EL (cell line): ENCODE measurements around the gene ISLR2.
"Not testable (repeated sequence)": the region's sequence is repeated elsewhere in the genome, so short reads cannot be mapped to it uniquely, and the experiment has no call there.

ENCODE experiments used
- DNase-seq: peaks from one replicate; pipeline ENCODE4 v3.0.0-alpha.2; 2016

The ISLR2 gene

DNA sequence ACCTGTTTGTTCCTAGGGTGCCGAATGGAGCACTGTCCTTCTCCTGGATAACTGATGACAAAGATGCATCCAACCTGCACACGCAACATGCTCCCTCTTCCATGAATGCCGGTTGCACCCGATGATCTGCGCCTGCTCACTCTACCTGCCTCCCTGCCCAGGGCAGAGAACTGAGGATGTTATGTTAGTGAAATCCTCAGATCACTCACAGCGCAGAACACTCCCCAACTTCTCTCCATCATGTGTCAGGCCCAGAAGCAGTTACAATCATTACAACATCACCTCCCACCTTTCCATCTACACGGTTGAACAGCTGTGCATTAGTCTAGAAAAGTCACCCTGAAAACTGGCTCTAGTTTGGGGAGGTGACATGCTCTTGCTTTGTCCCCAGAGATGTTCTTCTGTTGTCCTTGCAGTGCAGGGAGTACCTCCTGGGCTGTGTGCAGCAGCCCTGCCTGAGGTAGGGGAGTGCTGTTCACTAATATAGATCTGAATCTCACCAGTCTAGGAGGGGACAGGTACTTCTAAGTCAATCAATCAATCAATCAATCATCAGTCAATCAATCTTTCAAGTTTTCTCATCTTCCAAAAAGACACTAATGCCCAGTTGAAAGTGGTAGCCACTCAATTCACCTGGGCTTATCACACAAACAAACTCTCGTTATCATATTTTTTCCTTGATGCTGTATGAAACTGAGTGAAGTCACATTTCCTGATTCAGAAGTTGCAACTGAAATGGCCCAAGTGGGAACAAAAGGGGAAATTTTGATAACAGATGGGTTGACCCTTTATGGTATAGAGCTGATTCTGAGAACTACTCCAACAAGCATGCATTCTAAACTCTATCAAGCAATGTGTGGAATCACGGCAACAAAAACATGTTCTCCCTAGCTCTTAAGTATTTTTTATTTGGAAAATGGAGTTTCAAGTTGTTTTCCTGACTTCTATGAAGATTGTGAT lies 27.8 kb downstream of the ISLR2 start:
- no peak for DNase-seq

DNA sequence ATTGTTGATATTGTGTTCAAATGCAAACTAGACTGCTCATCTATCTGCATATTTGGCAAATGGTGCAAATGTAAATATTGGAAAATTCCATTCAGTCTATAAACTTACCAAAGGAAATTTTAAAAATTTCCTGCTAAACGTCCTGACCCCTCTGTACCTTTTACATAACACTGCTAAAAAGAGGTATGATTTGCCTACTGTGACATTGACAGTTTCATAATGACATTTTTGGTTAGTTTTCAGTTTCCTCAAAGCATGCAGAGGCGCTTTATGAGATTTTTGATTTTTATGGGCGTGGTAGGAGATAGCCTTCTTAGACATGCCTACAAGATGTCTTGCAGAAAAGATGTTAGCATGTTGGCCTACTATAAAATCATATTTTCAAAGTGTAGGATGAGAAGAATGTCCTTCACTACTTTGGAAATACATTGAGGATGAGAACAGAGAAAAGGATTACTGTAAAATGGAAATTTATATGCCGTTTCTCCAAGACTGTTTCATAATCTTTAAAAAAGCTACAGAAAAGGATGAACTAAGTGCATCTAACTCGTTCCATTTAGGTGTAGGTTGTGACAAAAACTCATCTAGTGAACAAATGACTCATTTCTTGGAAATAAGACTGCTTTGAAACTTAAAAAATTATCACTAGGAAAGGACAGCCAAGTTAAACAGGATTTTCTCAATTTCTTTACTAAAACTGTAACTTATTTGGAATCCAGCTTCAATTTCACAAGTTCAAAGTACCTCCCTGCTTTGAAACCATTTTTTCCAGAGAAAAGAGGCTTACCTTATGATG lies 28.7 kb downstream of the ISLR2 start:
- DNase-seq, result no peak

DNA sequence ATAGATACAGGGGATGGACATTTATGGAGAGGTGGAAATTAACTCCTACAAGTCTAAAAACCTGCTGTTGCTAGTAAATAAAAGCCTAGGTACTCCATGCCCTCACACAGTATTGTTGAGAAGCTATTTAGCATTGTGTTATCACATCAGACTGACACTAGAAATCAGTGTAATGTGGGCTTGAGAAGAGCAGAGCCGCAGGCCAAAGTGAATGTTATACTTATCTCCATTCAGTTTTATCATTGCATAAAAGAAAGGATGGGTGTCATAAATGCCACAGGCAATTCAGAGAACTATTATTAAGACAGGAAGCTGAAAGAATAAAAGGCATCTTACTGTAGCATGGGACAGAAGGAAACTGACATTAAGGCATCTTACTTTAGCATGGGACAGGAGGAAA lies 29.4 kb downstream of the ISLR2 start:
- no peak for DNase-seq

DNA sequence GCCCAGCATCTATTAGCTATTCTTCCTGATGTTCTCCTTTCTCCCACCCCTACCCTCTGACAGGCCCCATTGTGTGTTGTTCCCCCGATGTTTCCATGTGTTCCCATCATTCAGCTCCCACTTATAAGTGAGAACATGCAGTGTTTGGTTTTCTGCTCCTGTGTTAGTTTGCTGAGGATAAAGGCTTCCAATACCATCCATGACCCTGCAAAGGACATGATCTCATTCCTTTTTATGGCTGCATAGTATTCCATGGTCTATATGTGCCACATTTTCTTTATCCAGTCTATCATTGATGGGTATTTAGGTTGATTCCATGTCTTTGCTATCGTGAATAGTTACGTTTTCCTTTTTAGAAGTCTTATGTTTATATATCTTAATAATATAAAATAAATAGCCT lies 30.0 kb downstream of the ISLR2 start:
- DNase-seq, result not testable (repeated sequence)

DNA sequence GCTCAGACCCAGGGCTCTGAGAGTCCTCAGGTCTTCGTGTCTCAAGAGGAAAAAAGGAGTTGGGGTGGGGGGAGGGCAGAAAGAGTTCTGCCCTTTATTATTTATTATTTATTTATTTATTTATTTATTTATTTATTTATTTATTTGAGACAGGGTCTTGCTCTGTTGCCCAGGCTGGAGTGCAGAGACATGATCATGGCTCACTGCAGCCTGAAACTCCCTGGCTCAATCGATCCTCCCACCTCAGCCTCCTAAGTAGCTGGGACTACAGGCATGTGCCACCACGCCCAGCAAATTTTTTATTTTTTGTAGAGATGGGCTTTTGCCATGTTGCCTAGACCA lies 31.8 kb downstream of the ISLR2 start:
- DNase-seq, result not testable (repeated sequence)

DNA sequence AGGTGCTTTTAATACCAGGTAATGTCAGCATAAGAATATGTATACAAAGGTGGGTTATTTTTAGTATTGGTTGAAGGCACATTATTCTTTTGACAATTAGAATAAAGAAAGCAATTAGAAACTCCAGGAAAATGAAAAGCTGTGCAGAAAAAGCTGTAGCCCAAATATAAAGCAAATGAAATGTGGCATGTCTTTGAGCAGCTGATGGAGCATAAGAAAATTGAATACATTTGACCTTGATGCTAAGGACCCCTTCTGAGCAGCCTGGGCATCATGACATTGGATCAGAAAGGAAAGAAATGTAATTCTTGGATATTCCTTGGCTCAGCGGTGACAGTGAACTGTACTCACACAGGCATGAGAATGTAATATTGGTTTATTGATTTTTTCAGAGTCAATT lies 35.1 kb downstream of the ISLR2 start:
- no peak for DNase-seq

DNA sequence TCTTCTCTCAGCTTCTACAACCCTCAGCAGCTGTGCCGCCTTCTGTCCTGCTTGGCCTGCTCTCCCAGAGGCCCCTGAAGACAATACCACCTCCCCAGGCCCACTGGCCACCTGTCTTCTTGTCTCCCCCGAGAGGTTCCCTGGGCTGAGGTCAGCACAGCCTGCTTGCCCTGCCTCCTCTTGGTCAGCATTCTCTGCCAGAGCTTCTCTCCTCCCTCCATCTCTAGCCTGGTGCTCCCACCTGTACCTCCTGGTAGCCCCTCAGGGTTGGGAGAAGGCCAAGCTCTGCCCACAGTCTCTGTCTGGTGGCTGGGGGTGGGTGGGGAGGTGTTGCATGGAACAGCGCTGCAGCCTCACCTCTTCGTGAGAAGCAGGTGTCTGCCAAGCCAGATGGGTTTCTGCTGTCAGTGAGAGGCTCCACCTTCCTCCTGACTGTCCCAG lies 37.5 kb downstream of the ISLR2 start:
- no peak for DNase-seq

DNA sequence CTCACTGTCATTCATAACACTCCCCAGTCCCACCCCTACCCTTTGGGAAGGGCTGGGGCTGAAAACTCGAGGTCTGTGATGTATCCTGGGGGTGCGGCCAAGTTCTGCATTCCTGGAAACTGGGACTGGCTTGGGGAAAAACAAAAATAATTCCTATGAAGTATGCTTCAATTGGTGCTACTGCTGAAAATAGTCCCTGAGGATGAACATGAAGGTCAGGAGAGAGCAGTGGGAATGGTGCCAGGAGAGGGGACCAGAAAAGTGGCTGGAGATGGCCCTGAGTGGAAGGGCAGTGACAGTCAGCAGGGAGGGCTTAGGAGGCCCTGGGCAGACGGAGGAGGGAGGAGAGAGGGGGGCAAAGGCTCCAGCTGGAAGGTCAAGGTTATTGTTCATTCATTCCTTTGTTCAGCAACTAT lies 38.3 kb downstream of the ISLR2 start:
- DNase-seq, result no peak

DNA sequence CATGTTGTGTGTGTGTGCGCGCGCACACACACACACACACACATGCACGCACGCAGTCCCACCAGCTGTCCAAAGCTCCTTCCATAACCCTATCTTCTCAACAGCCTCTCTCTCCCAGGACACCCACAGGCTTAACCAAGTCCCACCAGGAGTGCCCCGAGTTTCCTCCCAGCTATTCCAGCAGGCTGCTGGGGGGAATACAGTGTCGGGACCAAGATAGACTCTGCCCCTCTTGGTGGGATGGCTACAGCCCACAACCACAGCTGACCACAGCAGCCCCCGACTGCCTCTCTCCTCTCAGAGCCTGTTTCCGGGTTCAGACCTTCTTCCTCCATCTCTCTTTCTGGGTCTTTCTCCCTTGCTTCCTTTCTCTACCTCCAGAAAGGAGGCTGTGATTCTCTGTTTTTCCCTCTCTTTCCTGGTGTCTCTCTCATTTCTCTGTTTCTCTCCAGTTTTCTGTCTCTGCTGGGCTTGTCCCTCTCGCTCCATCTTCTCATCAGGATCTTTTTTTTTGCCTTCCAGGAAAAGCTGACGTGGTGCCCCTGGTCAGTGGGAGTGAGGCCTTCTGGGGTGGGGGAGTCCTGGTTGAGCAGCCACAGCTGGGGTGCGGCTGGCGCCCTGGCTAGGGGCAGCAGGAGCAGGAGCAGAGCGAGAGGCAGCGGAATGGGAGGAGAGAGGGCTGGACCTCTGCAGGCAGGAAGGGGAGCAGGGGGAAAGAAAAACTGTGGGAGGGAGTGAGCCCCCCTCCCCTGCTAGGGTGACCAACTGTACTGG lies 39.9 kb downstream of the ISLR2 start:
- no peak for DNase-seq

DNA sequence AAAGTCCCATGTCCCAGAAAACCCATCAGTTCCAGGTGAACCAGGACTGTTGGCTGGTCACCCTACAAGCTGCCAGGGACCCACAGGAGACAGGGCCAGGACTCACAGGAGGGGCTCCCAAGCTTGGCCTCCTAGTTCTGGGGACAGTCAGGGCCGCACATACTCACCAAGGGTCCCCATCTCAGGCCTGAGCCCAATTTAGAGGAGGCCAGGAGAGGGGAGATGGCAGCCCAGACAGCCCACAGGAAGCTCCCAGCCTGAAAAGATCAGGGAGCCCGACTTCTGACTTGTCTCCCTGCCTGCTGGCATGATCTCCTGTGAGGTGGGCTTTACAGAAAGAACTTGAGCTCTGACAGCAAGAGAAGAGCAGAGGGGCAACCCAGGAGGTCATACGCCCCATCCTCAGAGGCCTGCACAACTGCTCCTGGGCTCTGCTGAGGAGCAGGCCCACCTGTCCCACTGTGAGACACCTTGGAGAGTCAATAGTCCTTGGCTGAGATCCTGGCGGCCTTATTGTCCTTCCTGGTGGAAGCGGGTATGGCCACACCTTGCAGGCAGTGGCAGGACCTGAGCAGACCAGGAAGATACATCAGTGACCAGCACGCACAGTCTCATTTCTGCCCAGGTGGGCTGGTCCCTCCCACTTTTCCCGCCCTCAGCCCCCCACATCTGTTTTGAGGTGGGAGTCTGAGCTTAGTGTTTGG lies 40.6 kb downstream of the ISLR2 start:
- DNase-seq, result no peak

DNA sequence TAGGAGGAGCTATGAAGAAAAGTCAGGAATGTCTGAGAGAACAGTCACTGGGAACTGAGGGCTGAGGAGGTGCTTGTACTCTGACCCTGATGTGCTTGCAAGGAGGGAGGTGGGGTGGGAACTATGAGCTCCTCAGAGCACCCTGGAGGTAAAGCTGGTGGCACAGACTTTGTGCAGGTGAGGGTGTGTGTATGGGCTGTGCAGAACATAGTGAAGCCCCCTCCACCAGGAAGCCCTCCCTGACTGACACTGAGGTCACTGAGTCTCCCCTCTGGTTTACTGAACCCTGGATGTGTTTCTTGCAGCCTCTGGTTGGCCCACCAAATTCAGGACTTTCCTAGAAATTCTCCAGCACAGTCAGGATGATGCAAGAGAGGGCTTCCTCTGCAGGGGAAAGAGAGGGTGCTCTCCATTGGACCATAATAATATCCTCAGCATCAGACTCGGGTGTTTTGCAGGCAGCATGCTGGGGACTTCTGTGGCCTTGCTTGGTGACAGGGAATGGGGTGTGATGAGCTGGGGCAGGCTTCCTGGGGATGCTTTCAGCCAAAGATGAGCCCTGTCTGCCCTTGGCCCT lies 41.7 kb downstream of the ISLR2 start:
- no peak for DNase-seq

DNA sequence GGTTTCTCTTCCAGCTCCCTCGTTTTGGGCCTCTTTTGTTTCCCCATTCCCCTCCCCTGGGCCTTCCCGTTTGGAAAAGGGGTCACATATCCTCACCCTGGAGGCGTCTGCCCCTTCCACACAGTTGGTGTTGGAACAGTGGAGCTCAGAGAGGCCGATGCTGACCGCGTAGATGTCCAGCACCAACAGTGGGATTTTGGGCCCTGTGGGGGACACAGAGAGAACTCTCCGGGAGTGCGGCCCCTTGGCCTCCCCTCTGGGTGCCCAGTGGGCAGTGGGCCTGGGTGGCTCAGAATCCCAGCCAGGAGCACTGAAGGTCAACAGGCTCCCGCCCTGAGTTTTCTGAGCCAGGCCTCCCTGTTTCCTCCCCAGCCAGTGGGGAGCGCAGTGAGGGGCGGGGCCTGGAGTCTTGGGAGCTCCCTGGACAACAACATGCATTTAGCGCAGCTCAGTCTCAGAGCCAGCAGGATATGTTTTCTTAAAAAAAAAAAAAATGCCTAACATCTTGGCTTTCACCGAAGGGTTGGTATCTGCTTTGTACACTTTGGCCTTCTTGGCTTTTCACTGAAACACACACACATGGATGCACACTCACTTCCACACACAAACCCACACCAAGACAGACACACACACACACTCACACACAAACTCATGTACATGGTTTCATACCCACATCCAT lies 42.5 kb downstream of the ISLR2 start:
- peak; percentile 19 for DNase-seq

DNA sequence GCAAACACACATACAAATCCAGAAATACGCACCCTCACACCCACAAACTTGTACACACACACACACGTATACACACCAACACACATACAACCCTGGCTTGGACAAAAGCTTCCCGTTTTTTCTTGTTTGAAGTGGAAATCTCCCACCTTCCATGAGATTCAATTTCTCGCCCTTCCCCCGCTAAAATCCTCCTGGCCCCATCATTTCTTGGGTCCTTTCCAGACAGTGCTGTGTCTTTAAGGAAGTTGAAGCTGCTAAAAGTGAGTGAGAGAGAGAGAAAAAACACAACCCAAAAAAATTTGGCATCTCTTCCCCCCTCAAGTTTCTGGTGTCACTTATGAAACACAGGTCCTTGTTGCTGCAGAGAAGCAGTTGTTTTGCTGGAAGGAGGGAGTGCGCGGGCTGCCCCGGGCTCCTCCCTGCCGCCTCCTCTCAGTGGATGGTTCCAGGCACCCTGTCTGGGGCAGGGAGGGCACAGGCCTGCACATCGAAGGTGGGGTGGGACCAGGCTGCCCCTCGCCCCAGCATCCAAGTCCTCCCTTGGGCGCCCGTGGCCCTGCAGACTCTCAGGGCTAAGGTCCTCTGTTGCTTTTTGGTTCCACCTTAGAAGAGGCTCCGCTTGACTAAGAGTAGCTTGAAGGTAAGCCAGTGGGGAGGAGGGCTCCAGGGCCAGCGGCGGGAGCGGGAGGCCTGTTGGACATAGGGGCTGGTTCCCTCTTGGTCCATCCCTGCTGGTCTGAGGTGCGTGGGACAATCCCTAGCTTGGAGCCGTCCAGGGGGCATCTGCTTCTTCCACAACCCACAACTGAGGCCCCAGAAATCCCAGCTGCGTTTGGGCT lies 43.2 kb downstream of the ISLR2 start, which contains the start of gene ISLR:
Gene ISLR (plus strand): TSS at position 331 of the 839 bp plus-strand sequence. CDS start 1,149 bp downstream, outside the sequence.
- no peak for DNase-seq

DNA sequence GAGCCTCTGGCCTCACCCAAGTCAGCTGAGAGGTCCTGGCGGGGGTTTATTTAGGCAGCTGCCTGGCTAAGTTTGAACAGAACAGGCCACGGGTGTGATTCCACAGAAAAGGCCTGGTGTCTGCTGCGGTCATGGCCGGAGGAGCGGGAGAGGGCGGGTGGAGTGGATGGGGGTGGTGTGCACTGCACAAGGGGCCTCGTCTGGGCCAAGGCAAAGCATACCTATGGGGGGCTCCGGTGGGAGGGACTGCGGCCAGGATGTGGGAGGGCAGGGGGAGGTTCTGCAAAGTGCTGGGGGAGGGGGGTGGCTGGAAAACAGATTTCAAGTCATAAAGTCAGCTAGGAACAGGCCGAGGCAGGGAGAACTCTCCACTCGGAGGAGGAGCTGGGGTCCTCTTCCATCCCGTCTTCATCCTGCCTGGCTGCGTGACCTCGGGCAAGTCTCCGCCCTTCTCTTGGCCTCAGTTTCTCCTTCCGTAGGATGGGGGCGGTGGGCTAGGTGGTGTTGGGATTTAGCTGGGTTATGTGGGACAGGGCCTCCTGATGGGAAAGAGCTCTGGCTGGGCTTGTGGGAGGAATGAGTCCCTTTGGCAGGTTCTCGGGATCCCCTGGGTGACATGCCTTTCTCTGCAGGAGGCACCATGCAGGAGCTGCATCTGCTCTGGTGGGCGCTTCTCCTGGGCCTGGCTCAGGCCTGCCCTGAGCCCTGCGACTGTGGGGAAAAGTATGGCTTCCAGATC lies 44.0 kb downstream of the ISLR2 start:
- no peak for DNase-seq

DNA sequence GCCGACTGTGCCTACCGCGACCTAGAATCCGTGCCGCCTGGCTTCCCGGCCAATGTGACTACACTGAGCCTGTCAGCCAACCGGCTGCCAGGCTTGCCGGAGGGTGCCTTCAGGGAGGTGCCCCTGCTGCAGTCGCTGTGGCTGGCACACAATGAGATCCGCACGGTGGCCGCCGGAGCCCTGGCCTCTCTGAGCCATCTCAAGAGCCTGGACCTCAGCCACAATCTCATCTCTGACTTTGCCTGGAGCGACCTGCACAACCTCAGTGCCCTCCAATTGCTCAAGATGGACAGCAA lies 44.5 kb downstream of the ISLR2 start:
- DNase-seq, result no peak

DNA sequence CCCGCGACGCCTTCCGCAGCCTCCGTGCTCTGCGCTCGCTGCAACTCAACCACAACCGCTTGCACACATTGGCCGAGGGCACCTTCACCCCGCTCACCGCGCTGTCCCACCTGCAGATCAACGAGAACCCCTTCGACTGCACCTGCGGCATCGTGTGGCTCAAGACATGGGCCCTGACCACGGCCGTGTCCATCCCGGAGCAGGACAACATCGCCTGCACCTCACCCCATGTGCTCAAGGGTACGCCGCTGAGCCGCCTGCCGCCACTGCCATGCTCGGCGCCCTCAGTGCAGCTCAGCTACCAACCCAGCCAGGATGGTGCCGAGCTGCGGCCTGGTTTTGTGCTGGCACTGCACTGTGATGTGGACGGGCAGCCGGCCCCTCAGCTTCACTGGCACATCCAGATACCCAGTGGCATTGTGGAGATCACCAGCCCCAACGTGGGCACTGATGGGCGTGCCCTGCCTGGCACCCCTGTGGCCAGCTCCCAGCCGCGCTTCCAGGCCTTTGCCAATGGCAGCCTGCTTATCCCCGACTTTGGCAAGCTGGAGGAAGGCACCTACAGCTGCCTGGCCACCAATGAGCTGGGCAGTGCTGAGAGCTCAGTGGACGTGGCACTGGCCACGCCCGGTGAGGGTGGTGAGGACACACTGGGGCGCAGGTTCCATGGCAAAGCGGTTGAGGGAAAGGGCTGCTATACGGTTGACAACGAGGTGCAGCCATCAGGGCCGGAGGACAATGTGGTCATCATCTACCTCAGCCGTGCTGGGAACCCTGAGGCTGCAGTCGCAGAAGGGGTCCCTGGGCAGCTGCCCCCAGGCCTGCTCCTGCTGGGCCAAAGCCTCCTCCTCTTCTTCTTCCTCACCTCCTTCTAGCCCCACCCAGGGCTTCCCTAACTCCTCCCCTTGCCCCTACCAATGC lies 45.1 kb downstream of the ISLR2 start:
- DNase-seq, result no peak

DNA sequence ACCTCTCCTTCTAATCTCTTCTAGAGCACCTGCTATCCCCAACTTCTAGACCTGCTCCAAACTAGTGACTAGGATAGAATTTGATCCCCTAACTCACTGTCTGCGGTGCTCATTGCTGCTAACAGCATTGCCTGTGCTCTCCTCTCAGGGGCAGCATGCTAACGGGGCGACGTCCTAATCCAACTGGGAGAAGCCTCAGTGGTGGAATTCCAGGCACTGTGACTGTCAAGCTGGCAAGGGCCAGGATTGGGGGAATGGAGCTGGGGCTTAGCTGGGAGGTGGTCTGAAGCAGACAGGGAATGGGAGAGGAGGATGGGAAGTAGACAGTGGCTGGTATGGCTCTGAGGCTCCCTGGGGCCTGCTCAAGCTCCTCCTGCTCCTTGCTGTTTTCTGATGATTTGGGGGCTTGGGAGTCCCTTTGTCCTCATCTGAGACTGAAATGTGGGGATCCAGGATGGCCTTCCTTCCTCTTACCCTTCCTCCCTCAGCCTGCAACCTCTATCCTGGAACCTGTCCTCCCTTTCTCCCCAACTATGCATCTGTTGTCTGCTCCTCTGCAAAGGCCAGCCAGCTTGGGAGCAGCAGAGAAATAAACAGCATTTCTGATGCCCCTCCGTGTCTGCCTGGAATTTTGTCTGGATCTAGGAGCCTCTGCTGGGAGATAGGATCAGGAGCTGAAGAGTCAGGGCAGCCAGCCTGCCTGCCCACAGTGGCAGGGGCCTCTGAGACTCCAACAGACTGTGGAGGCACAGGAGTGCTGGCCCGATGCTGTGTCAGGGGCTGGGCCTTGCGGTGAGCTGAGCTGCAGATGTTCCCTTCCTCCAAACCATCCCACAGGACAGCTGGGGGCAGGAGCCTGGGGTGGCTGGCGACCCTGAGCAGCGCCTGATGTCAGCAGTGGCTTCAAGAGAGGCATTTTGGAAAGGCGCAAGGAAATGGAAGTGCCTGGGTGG lies 46.2 kb downstream of the ISLR2 start:
- no peak for DNase-seq
